HepG2 (cell line): Measurements from ENCODE around the gene SCAPER.

Source experiments
- CTCF ChIP-seq: sonication (generic); formaldehyde crosslinking; IDR thresholded peaks from 2 replicates; pipeline ENCODE4 v1.5.0; 2020; ENCODE audit warnings: mild to moderate bottlenecking, missing genetic modification reagents, moderate library complexity
- PLSCR1 ChIP-seq: sonication (generic); formaldehyde crosslinking; IDR thresholded peaks from 2 replicates; pipeline ENCODE4 v1.5.0; 2020; ENCODE audit warnings: missing genetic modification reagents, mild to moderate bottlenecking, borderline replicate concordance
- POLR2A ChIP-seq, 2 experiments: IDR thresholded peaks; 2 replicates each; pipeline ENCODE4 v1.6.1; 2011; ENCODE audit warnings: low read depth in 2 of 2, low read length in 2 of 2, mild to moderate bottlenecking in 1 of 2, moderate library complexity in 1 of 2; ENCODE audit not compliant: insufficient read depth in 1 of 2
- POLR2AphosphoS5 ChIP-seq: IDR thresholded peaks from 2 replicates; pipeline ENCODE4 v1.6.1; 2012; ENCODE audit warnings: low read depth, low read length
- SETDB1 ChIP-seq: sonication (generic); formaldehyde crosslinking; IDR thresholded peaks from 2 replicates; pipeline ENCODE4 v1.5.1; 2020; ENCODE audit warnings: missing genetic modification reagents, mild to moderate bottlenecking, borderline replicate concordance
- ZNF280B ChIP-seq: sonication (generic); formaldehyde crosslinking; IDR thresholded peaks from 2 replicates; pipeline ENCODE4 v1.5.0; 2020; ENCODE audit warnings: missing genetic modification reagents, mild to moderate bottlenecking, borderline replicate concordance

GRCh38 chr15:76903251-76903681, 1.9 kb downstream of the SCAPER start:
- TF ChIP-seq PLSCR1 (CRISPR knock-in tag) (no peak), POLR2AphosphoS5 (no peak), POLR2A (IDR thresholded peaks at IDR 0.05; ENCODE audit: insufficient read depth in 1 of 2, low read depth in 2 of 2, low read length in 2 of 2) (no peak), CTCF (CRISPR knock-in tag) (peak; percentile 49), ZNF280B (CRISPR knock-in tag) (no peak), SETDB1 (no peak)
